IMR-90 (cell line): ENCODE measurements around the gene ACVRL1. TPM values are rescaled to one million over a fixed set of nuclear protein-coding genes. Genes with fewer than 3 reads are reported as not detected.

Experiments used
- ATAC-seq: fragments of 200-7000 bp; cut with Tn5 transposase; 2 replicates; pipeline ENCODE4 v1.9.1; 2020; ENCODE audit warnings: low read depth, mild to moderate bottlenecking, moderate library complexity
- BruUV-seq: library from RNA; stranded (reverse); fragments of 400-500 nt; replicated peaks from 2 replicates; lab custom pipeline; 2021; lab: Mats Ljungman, UMichigan
- CTCF ChIA-PET: fragments of 300-600 bp; formaldehyde crosslinking; extraction: SDS; loops from one replicate; lab custom pipeline; 2021; ENCODE audit warnings: antibody characterized with exemption; lab: Yijun Ruan, JAX
- POLR2A ChIA-PET: fragments of 300-600 bp; sonication (Branson Sonifier 250); formaldehyde crosslinking; loops from one replicate; lab custom pipeline; 2022; ENCODE audit warnings: antibody characterized with exemption; ENCODE audit not compliant: unreplicated experiment; lab: Charles Lee
- DNase-seq: peaks from one replicate; pipeline ENCODE4 v3.0.0; 2013
- H2AFZ ChIP-seq: replicated peaks from 2 replicates; pipeline ENCODE3; 2013; ENCODE audit warnings: low read length, mild to moderate bottlenecking; ENCODE audit not compliant: poor library complexity
- H2AK5ac ChIP-seq: 2 replicates; pipeline ENCODE4 v1.6.1; 2013; ENCODE audit warnings: low read depth, low read length, inconsistent platforms
- H2AK9ac ChIP-seq: replicated peaks from 2 replicates; pipeline ENCODE3; 2013; ENCODE audit warnings: mild to moderate bottlenecking, low read depth, low read length, moderate library complexity; ENCODE audit not compliant: poor library complexity
- H2BK120ac ChIP-seq: 2 replicates; pipeline ENCODE4 v1.6.1; 2013; ENCODE audit warnings: low read depth, low read length, inconsistent platforms
- H2BK15ac ChIP-seq: 3 replicates; pipeline ENCODE4 v1.6.1; 2013; ENCODE audit warnings: low read depth, low read length, inconsistent platforms
- H2BK20ac ChIP-seq: 2 replicates; pipeline ENCODE4 v1.6.1; 2013; ENCODE audit warnings: low read depth, mild to moderate bottlenecking, inconsistent platforms, low read length, moderate library complexity
- H2BK5ac ChIP-seq: 2 replicates; pipeline ENCODE4 v1.6.1; 2013; ENCODE audit warnings: mild to moderate bottlenecking, low read depth, low read length, inconsistent platforms; ENCODE audit not compliant: poor library complexity, severe bottlenecking
- H3K14ac ChIP-seq: replicated peaks from 2 replicates; pipeline ENCODE4 v1.6.1; 2013; ENCODE audit warnings: low read depth, low read length, inconsistent platforms
- H3K18ac ChIP-seq: 2 replicates; pipeline ENCODE4 v1.6.1; 2013; ENCODE audit warnings: low read depth, low read length, control low read depth
- H3K23ac ChIP-seq: 2 replicates; pipeline ENCODE4 v1.6.1; 2013; ENCODE audit warnings: low read depth, low read length, inconsistent platforms
- H3K27ac ChIP-seq: 2 replicates; pipeline ENCODE4 v1.5.1; 2013; ENCODE audit warnings: mild to moderate bottlenecking, control low read depth, low read length; ENCODE audit not compliant: insufficient read depth
- H3K27me3 ChIP-seq: 2 replicates; pipeline ENCODE4 v1.6.1; 2013; ENCODE audit warnings: low read length; ENCODE audit not compliant: control insufficient read depth, insufficient read depth
- H3K36me3 ChIP-seq: 2 replicates; pipeline ENCODE4 v1.6.1; 2013; ENCODE audit warnings: low read length, mixed read lengths; ENCODE audit not compliant: control insufficient read depth, insufficient read depth
- H3K4ac ChIP-seq: 2 replicates; pipeline ENCODE4 v1.6.1; 2013; ENCODE audit warnings: low read depth, low read length, inconsistent platforms
- H3K4me1 ChIP-seq: 2 replicates; pipeline ENCODE4 v1.6.1; 2013; ENCODE audit warnings: low read length, mixed read lengths; ENCODE audit not compliant: control insufficient read depth, insufficient read depth
- H3K4me2 ChIP-seq: 2 replicates; pipeline ENCODE4 v1.6.1; 2013; ENCODE audit warnings: low read depth, mild to moderate bottlenecking, control low read depth, low read length, moderate library complexity
- H3K4me3 ChIP-seq: 2 replicates; pipeline ENCODE4 v1.5.1; 2013; ENCODE audit warnings: low read depth, mild to moderate bottlenecking, control low read depth, low read length, moderate library complexity; ENCODE audit not compliant: insufficient read depth
- H3K56ac ChIP-seq: 2 replicates; pipeline ENCODE4 v1.6.1; 2013; ENCODE audit warnings: low read length, inconsistent platforms; ENCODE audit not compliant: insufficient read depth; ENCODE audit errors: extremely low read depth
- H3K79me1 ChIP-seq, 2 experiments: 2 replicates each; pipeline ENCODE4 v1.6.1; 2013; ENCODE audit warnings: low read length in 2 of 2, inconsistent platforms in 1 of 2, low read depth in 1 of 2
- H3K9ac ChIP-seq: 2 replicates; pipeline ENCODE4 v1.6.1; 2013; ENCODE audit warnings: low read depth, low read length, control low read depth
- H3K9me1 ChIP-seq: 2 replicates; pipeline ENCODE4 v1.6.1; 2013; ENCODE audit warnings: low read length, inconsistent platforms; ENCODE audit not compliant: insufficient read depth
- H3K9me3 ChIP-seq: 2 replicates; pipeline ENCODE4 v1.6.1; 2013; ENCODE audit warnings: low read length; ENCODE audit not compliant: control insufficient read depth, insufficient read depth
- H4K20me1 ChIP-seq: 2 replicates; pipeline ENCODE4 v1.6.1; 2013; ENCODE audit warnings: low read length, inconsistent platforms; ENCODE audit not compliant: insufficient read depth
- H4K5ac ChIP-seq: 2 replicates; pipeline ENCODE4 v1.6.1; 2013; ENCODE audit warnings: mild to moderate bottlenecking, low read depth, low read length, control low read depth
- H4K8ac ChIP-seq, 2 experiments: 2 replicates each; pipeline ENCODE4 v1.6.1; 2013; ENCODE audit warnings: low read depth in 2 of 2, low read length in 2 of 2, control low read depth in 1 of 2, inconsistent platforms in 1 of 2
- H4K91ac ChIP-seq: 2 replicates; pipeline ENCODE4 v1.6.1; 2013; ENCODE audit warnings: low read depth, low read length, inconsistent platforms; ENCODE audit not compliant: insufficient read depth
- BHLHE40 ChIP-seq: fragments of 150-350 bp; IDR thresholded peaks from 2 replicates; pipeline ENCODE4 v1.6.1; 2016; ENCODE audit warnings: mild to moderate bottlenecking, low read depth, low read length
- CHD1 ChIP-seq: IDR thresholded peaks from 2 replicates; pipeline ENCODE4 v1.6.1; 2012; ENCODE audit warnings: low read depth, low read length, improper control_type of control experiment
- FOS ChIP-seq: fragments of 150-350 bp; IDR thresholded peaks from 2 replicates; pipeline ENCODE4 v1.6.1; 2016; ENCODE audit warnings: low read depth, low read length
- MAFK ChIP-seq: IDR thresholded peaks from 2 replicates; pipeline ENCODE4 v1.6.1; 2012; ENCODE audit warnings: low read depth, low read length, improper control_type of control experiment
- MXI1 ChIP-seq: IDR thresholded peaks from 2 replicates; pipeline ENCODE4 v1.6.1; 2012; ENCODE audit warnings: low read depth, mild to moderate bottlenecking, low read length, moderate library complexity, borderline replicate concordance
- RCOR1 ChIP-seq: IDR thresholded peaks from 2 replicates; pipeline ENCODE4 v1.6.1; 2012; ENCODE audit warnings: mild to moderate bottlenecking, low read length, improper control_type of control experiment; ENCODE audit not compliant: insufficient replicate concordance
- RFX5 ChIP-seq: IDR thresholded peaks from 2 replicates; pipeline ENCODE4 v1.8.0; 2012; ENCODE audit warnings: low read depth, mild to moderate bottlenecking, low read length, moderate library complexity
- WGBS, 2 experiments: methylation state at CpG; one replicate each; pipeline versions ENCODE4 v1.1.5 to v1.1.7; 2013; ENCODE audit warnings: missing lambda C conversion rate in 2 of 2; ENCODE audit not compliant: insufficient read length in 1 of 2; ENCODE audit errors: extremely low coverage in 2 of 2; 5-methylcytosine and 5-hydroxymethylcytosine counted together
- dilution Hi-C: fragments of 300-500 bp; cut with HindIII; formaldehyde crosslinking; loops from one replicate; pipeline ENCODE4 v1.14.3; 2018; ENCODE audit warnings: low sequenced_read_pairs; ENCODE audit not compliant: unreplicated experiment
- in situ Hi-C: fragments of 300-500 bp; cut with MboI; formaldehyde crosslinking; loops from 3 replicates; pipeline ENCODE4 v1.14.3; 2019; ENCODE audit warnings: low sequenced_read_pairs, inconsistent platforms, mixed read lengths
- intact Hi-C: fragments of 100-400 bp; cut with micrococcal nuclease; formaldehyde crosslinking; loops from 2 replicates; pipeline ENCODE4 v1.10.0; 2022
- polyA plus RNA-seq, 3 experiments: library from polyadenylated mRNA; depleted of rRNA; stranded (reverse); fragments of >200 nt; gene quantifications; 2 replicates each; pipeline ENCODE4 v1.2.3, GENCODE V29; 2012; ENCODE audit warnings: low replicate concordance in 1 of 3
- total RNA-seq: library from RNA; depleted of rRNA; stranded (reverse); fragments of >200 nt; gene quantifications from 2 replicates; pipeline ENCODE4 v1.2.3, GENCODE V29; 2012
- TF ChIP-seq, protein P1 (sequence below): conservative IDR thresholded peaks from 2 replicates; pipeline ENCODE4 v1.5.1; 2012; ENCODE audit warnings: mild to moderate bottlenecking, low read depth, low read length, improper control_type of control experiment

The ACVRL1 gene
- total and polyA plus RNA-seq, 2 of the 4 experiments (the other 2 are of a cell fraction) = 6.4 to 7.5 TPM

- DNase-seq (no peak), ATAC-seq (no peak)
- Histone ChIP-seq H3K36me3 (no peaks in the 10 kb centered on the region), H4K91ac (no peak overlapping the region), H2AK9ac (no peak overlapping the region), H2BK20ac (no peak overlapping the region; the same call in 1 of the 2 replicates), H3K9ac (no peak overlapping the region), H3K27ac (no peak overlapping the region), H4K5ac (no peak overlapping the region), H3K56ac (no peak overlapping the region), H3K4me1 (peaks cover 3% of the 10 kb centered on the region), H2AK5ac (0 out of 2 replicates have a peak overlapping the region, but pooled peaks have one; percentile 33), H3K4me3 (no peak overlapping the region), H2BK5ac (no peak overlapping the region), H3K18ac (no peak overlapping the region), H3K23ac (no peak overlapping the region), H3K4me2 (no peak overlapping the region), H3K79me1 (no peaks in the 10 kb centered on the region), H3K27me3 (no peaks in the 10 kb centered on the region), H2BK15ac (no peak overlapping the region; the same call in 2 of the 3 replicates), H2AFZ (no peak overlapping the region), H3K9me3 (no peaks in the 10 kb centered on the region), H3K4ac (no peak overlapping the region), H2BK120ac (no peak overlapping the region), H3K9me1 (peaks cover 2% of the 10 kb centered on the region; the same call in 1 of the 2 replicates), H4K8ac (no peak overlapping the region), H4K20me1 (no peaks in the 10 kb centered on the region), H3K14ac (no peak overlapping the region)
- ChIA-PET CTCF (interaction anchor here (1.2 kb wide), 1 partner anchor 11 kb away, joined by 3 read pairs; no protein-coding TSS in a partner anchor), POLR2A (no interaction called here)
- no peak for TF ChIP-seq FOS
- TF ChIP-seq BHLHE40 = no peak
- TF ChIP-seq MAFK = no peak
- no peak for TF ChIP-seq MXI1
- TF ChIP-seq, protein P1, sequence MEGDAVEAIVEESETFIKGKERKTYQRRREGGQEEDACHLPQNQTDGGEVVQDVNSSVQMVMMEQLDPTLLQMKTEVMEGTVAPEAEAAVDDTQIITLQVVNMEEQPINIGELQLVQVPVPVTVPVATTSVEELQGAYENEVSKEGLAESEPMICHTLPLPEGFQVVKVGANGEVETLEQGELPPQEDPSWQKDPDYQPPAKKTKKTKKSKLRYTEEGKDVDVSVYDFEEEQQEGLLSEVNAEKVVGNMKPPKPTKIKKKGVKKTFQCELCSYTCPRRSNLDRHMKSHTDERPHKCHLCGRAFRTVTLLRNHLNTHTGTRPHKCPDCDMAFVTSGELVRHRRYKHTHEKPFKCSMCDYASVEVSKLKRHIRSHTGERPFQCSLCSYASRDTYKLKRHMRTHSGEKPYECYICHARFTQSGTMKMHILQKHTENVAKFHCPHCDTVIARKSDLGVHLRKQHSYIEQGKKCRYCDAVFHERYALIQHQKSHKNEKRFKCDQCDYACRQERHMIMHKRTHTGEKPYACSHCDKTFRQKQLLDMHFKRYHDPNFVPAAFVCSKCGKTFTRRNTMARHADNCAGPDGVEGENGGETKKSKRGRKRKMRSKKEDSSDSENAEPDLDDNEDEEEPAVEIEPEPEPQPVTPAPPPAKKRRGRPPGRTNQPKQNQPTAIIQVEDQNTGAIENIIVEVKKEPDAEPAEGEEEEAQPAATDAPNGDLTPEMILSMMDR = no peak
- no peak for TF ChIP-seq RCOR1
- no peak for TF ChIP-seq CHD1
- TF ChIP-seq RFX5 = no peak
- no CpG with 5 or more reads among the region's 1 CpG for WGBS, 2 experiments
- BruUV-seq = no TSS peak
- dilution Hi-C loops = no loop called here
- in situ Hi-C loops = no loop called here
- intact Hi-C loops = no loop called here
These were observed 24.0 kb upstream of the ACVRL1 start for GRCh38 chr12:51883295-51883694.
